K562 (cell line): ENCODE measurements around the gene LRRTM2. TPM values are rescaled to one million over a fixed set of nuclear protein-coding genes. Genes with fewer than 3 reads are reported as not detected.

Experiments
- ADNP ChIP-seq: fragments of 200-800 bp; sonication (Bioruptor generic); IDR thresholded peaks from 2 replicates; pipeline ENCODE4 v1.6.1; 2016; ENCODE audit warnings: missing genetic modification characterization, missing compliant biosample characterization
- ARHGAP35 ChIP-seq: fragments of 450-650 bp; IDR thresholded peaks from 2 replicates; pipeline ENCODE4 v1.6.1; 2018; ENCODE audit not compliant: partially characterized antibody
- E2F5 ChIP-seq: sonication (generic); formaldehyde crosslinking; IDR thresholded peaks from 2 replicates; pipeline ENCODE4 v1.8.0; 2022; ENCODE audit warnings: mild to moderate bottlenecking, missing genetic modification reagents
- HMG20B ChIP-seq: fragments of 250-450 bp; sonication (Bioruptor Pico); IDR thresholded peaks from 2 replicates; pipeline ENCODE4 v1.5.0; 2021; ENCODE audit warnings: mild to moderate bottlenecking
- MCM5 ChIP-seq: fragments of 450-650 bp; IDR thresholded peaks from 2 replicates; pipeline ENCODE4 v1.6.1; 2016; ENCODE audit warnings: low read depth
- MEF2D ChIP-seq: conservative IDR thresholded peaks from 2 replicates; pipeline ENCODE4 v1.6.1; 2016; ENCODE audit warnings: low read depth, missing genetic modification characterization, missing compliant biosample characterization
- POLR3G ChIP-seq: IDR thresholded peaks from 2 replicates; pipeline ENCODE4 v1.6.1; 2011; ENCODE audit not compliant: insufficient read length, insufficient replicate concordance; ENCODE audit errors: extremely low read depth
- PYGO2 ChIP-seq: fragments of 450-650 bp; IDR thresholded peaks from 2 replicates; pipeline ENCODE4 v1.6.1; 2016; ENCODE audit warnings: mild to moderate bottlenecking, missing genetic modification characterization, moderate library complexity, missing compliant biosample characterization
- REST ChIP-seq, 2 experiments: fragments of 450-650 bp; formaldehyde crosslinking in 1 of 2; IDR thresholded peaks; 2 replicates each; pipeline versions ENCODE4 v1.4.0 to v1.6.1; 2014 to 2020; ENCODE audit warnings: mild to moderate bottlenecking in 2 of 2, borderline replicate concordance in 1 of 2, low read depth in 1 of 2
- SFPQ ChIP-seq: fragments of 200-400 bp; formaldehyde crosslinking; IDR thresholded peaks from 2 replicates; pipeline ENCODE4 v1.6.1; 2017; ENCODE audit warnings: mild to moderate bottlenecking, low read depth, low read length, moderate library complexity
- U2AF1 ChIP-seq: fragments of 200-400 bp; formaldehyde crosslinking; optimal IDR thresholded peaks from 2 replicates; pipeline ENCODE3; 2017; ENCODE audit warnings: mild to moderate bottlenecking, low read depth, low read length, moderate library complexity
- polyA plus RNA-seq, 8 experiments: library from polyadenylated mRNA; depleted of rRNA in 4 of 8; stranded (reverse) in 5 of 8; unstranded in 3 of 8; fragments of >200 nt; fragmentation: Nextera tagmentation in 2 of 8; fragmentation: Illumina TruSeq in 1 of 8; extraction: Ambion mirVana in 2 of 8; extraction: Trizol in 1 of 8; gene quantifications; 2 replicates each; pipeline versions ENCODE4 v1.2.1 to v1.2.3, GENCODE V29; 2011 to 2014; ENCODE audit warnings: inconsistent platforms in 1 of 8, missing spikeins in 1 of 8
- total RNA-seq, 7 experiments: library from RNA; depleted of rRNA in 6 of 7; stranded (reverse); fragments of >200 nt in 6 of 7; fragmentation: Illumina TruSeq in 2 of 7; extraction: Trizol in 2 of 7; gene quantifications; 2 replicates each; pipeline versions ENCODE4 v1.2.1 to v1.2.3, GENCODE V29; 2011 to 2021; ENCODE audit warnings: low replicate concordance in 1 of 7

LRRTM2 gene
- total and polyA plus RNA-seq, 9 of the 15 experiments (the other 6 are each of a cell fraction or from before 2014, with no cell fraction given), result under 0.01 to 0.07 (median 0.03) TPM; not detected in 4

GRCh38 chr5:138867011-138867410 is 8.1 kb downstream of the LRRTM2 start (continued):
- TF ChIP-seq REST (IDR thresholded peaks at IDR 0.05; ENCODE audit: borderline replicate concordance) (no peak), REST (CRISPR knock-in tag; IDR thresholded peaks at IDR 0.05; ENCODE audit: low read depth) (no peak), ADNP (no peak), POLR3G (no peak), SFPQ (no peak), MCM5 (no peak), MEF2D (tag) (no peak), PYGO2 (tag) (no peak), HMG20B (CRISPR knock-in tag) (no peak), U2AF1 (no peak), ARHGAP35 (no peak), E2F5 (CRISPR knock-in tag) (no peak)
